SK-N-SH treated with all-trans-retinoic acid at 6 μM for 48 hours (cell line): ENCODE measurements around the gene ARHGEF1.

Experiments used
- ARNTL ChIP-seq: fragments of 450-650 bp; formaldehyde crosslinking; IDR thresholded peaks from 2 replicates; pipeline ENCODE4 v1.5.0; 2020; ENCODE audit warnings: low read depth, mild to moderate bottlenecking, moderate library complexity, borderline replicate concordance
- BACH2 ChIP-seq: fragments of 250-450 bp; sonication (Bioruptor Pico); IDR thresholded peaks from 2 replicates; pipeline ENCODE4 v1.9.0; 2021; ENCODE audit warnings: mild to moderate bottlenecking, borderline replicate concordance
- CREB5 ChIP-seq: fragments of 250-450 bp; sonication (Bioruptor Pico); IDR thresholded peaks from 2 replicates; pipeline ENCODE4 v1.5.1; 2020; ENCODE audit warnings: low read depth, mild to moderate bottlenecking, moderate library complexity
- RARB ChIP-seq: fragments of 250-450 bp; sonication (Bioruptor Pico); IDR thresholded peaks from 2 replicates; pipeline ENCODE4 v1.8.0; 2021; ENCODE audit warnings: mild to moderate bottlenecking, moderate library complexity
- SNAI2 ChIP-seq: fragments of 250-450 bp; sonication (Bioruptor Pico); IDR thresholded peaks from 2 replicates; pipeline ENCODE4 v1.5.0; 2020; ENCODE audit warnings: mild to moderate bottlenecking, moderate library complexity
- TCF4 ChIP-seq: fragments of 250-450 bp; sonication (Bioruptor Pico); IDR thresholded peaks from 2 replicates; pipeline ENCODE4 v1.8.0; 2021; ENCODE audit warnings: mild to moderate bottlenecking, moderate library complexity, borderline replicate concordance
- ZFP30 ChIP-seq: fragments of 450-650 bp; formaldehyde crosslinking; IDR thresholded peaks from 2 replicates; pipeline ENCODE4 v1.5.0; 2022; ENCODE audit warnings: mild to moderate bottlenecking, moderate library complexity
- ZNF565 ChIP-seq: fragments of 450-650 bp; formaldehyde crosslinking; conservative IDR thresholded peaks from 2 replicates; pipeline ENCODE4 v1.5.0; 2020; ENCODE audit warnings: low read depth, mild to moderate bottlenecking, moderate library complexity
- TF ChIP-seq, protein P1 (sequence below): fragments of 250-450 bp; sonication (Bioruptor Pico); IDR thresholded peaks from 2 replicates; pipeline ENCODE4 v1.8.0; 2020; ENCODE audit warnings: mild to moderate bottlenecking, moderate library complexity, borderline replicate concordance

- TF ChIP-seq, protein P1, sequence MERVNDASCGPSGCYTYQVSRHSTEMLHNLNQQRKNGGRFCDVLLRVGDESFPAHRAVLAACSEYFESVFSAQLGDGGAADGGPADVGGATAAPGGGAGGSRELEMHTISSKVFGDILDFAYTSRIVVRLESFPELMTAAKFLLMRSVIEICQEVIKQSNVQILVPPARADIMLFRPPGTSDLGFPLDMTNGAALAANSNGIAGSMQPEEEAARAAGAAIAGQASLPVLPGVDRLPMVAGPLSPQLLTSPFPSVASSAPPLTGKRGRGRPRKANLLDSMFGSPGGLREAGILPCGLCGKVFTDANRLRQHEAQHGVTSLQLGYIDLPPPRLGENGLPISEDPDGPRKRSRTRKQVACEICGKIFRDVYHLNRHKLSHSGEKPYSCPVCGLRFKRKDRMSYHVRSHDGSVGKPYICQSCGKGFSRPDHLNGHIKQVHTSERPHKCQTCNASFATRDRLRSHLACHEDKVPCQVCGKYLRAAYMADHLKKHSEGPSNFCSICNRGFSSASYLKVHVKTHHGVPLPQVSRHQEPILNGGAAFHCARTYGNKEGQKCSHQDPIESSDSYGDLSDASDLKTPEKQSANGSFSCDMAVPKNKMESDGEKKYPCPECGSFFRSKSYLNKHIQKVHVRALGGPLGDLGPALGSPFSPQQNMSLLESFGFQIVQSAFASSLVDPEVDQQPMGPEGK: no peak
- TF ChIP-seq ZNF565 (CRISPR knock-in tag): no peak
- TF ChIP-seq ZFP30 (CRISPR knock-in tag): no peak
- no peak for TF ChIP-seq TCF4 (CRISPR knock-in tag)
- TF ChIP-seq ARNTL (CRISPR knock-in tag): no peak
- no peak for TF ChIP-seq SNAI2 (CRISPR knock-in tag)
- no peak for TF ChIP-seq BACH2 (CRISPR knock-in tag)
- TF ChIP-seq RARB (CRISPR knock-in tag): no peak
- no peak for TF ChIP-seq CREB5 (CRISPR knock-in tag)
These were observed 15.3 kb downstream of the ARHGEF1 start for GRCh38 chr19:41898235-41898634.
